ENCODE measurements around the gene COMTD1. TPM values are rescaled to one million over a fixed set of nuclear protein-coding genes. Genes with fewer than 3 reads are reported as not detected.

Gene COMTD1
- polyA plus RNA-seq, 1 donor (not counting 4 experiments of a cell fraction or from before 2014, with no cell fraction given), result 6.2 TPM

- peak; percentile 76 to 99 (median 89) for TF ChIP-seq CTCF (optimal IDR thresholded peaks at IDR 0.05 in 1 of 3, IDR thresholded peaks at IDR 0.05 in 1 of 3, conservative IDR thresholded peaks at IDR 0.05 in 1 of 3; ENCODE audit: extremely low read depth in 1 of 3, insufficient read depth in 2 of 3, low read length in 3 of 3)
- TF ChIP-seq EZH2 (IDR thresholded peaks at IDR 0.05; ENCODE audit: low read length), result no peak
- Histone ChIP-seq H3K4me3 (ENCODE audit: control insufficient read depth in 2 of 3, extremely low read depth in 1 of 3, insufficient read depth in 2 of 3, low read depth in 1 of 3, low read length in 3 of 3) (no peak overlapping the region), H2AFZ (ENCODE audit: control insufficient read depth, low read length) (no peak overlapping the region), H3K9me1 (ENCODE audit: control insufficient read depth, extremely low read depth, insufficient read depth, low read length) (peaks cover 3% of the 10 kb centered on the region), H3K36me3 (ENCODE audit: control insufficient read depth in 2 of 2, extremely low read depth in 1 of 2, insufficient read depth in 2 of 2, low read length in 2 of 2) (peaks cover 20 to 44% of the 10 kb centered on the region in 2 experiments), H3K9ac (ENCODE audit: control insufficient read depth, extremely low read depth, insufficient read depth, low read length) (no peak overlapping the region), H3K79me2 (ENCODE audit: control insufficient read depth, insufficient read depth, low read length) (peaks cover 44% of the 10 kb centered on the region), H3K27me3 (ENCODE audit: control insufficient read depth, extremely low read depth, insufficient read depth, low read length) (no peaks in the 10 kb centered on the region), H4K20me1 (ENCODE audit: control insufficient read depth, extremely low read depth, insufficient read depth, low read length) (peaks cover 37% of the 10 kb centered on the region), H3K4me1 (ENCODE audit: control insufficient read depth, extremely low read depth, insufficient read depth, low read length) (peaks cover 44% of the 10 kb centered on the region), H3K9me3 (ENCODE audit: control insufficient read depth, low read depth, low read length) (no peaks in the 10 kb centered on the region), H3K27ac (ENCODE audit: control insufficient read depth, insufficient read depth, low read length) (no peak overlapping the region), H3K4me2 (ENCODE audit: control insufficient read depth, extremely low read depth, insufficient read depth, low read depth, low read length) (no peak overlapping the region)
- no peak for DNase-seq (ENCODE audit: low read depth, low spot score)
- dilution Hi-C loops (cut with MboI; ENCODE audit: extremely low pct_ligation_motif_present, low sequenced_read_pairs), result no loop called here
- peak; percentile 76 for FAIRE-seq
These were observed 5.1 kb downstream of the COMTD1 start for GRCh38 chr10:75230600-75231038.

GRCh38 chr10:75229971-75230370 lies 5.8 kb downstream of the COMTD1 start:
- dilution Hi-C loops (cut with MboI; ENCODE audit: extremely low pct_ligation_motif_present, low sequenced_read_pairs), result no loop called here
- no peaks in the 10 kb centered on the region for H3K27me3 ChIP-seq (ENCODE audit: control insufficient read depth, extremely low read depth, insufficient read depth, low read length)
- no peak overlapping the region for H3K9ac ChIP-seq (ENCODE audit: control insufficient read depth, extremely low read depth, insufficient read depth, low read length)
- H3K79me2 ChIP-seq (ENCODE audit: control insufficient read depth, insufficient read depth, low read length), result peaks cover 44% of the 10 kb centered on the region
- DNase-seq (ENCODE audit: low read depth, low spot score) (no peak), FAIRE-seq (no peak)
- TF ChIP-seq EZH2 (IDR thresholded peaks at IDR 0.05; ENCODE audit: low read length) (no peak), CTCF (optimal IDR thresholded peaks at IDR 0.05 in 1 of 3, IDR thresholded peaks at IDR 0.05 in 1 of 3, conservative IDR thresholded peaks at IDR 0.05 in 1 of 3; ENCODE audit: extremely low read depth in 1 of 3, insufficient read depth in 2 of 3, low read length in 3 of 3) (no peak)
- peaks cover 43% of the 10 kb centered on the region for H4K20me1 ChIP-seq (ENCODE audit: control insufficient read depth, extremely low read depth, insufficient read depth, low read length)
- no peak overlapping the region for H3K4me3 ChIP-seq (ENCODE audit: control insufficient read depth in 2 of 3, extremely low read depth in 1 of 3, insufficient read depth in 2 of 3, low read depth in 1 of 3, low read length in 3 of 3)
- H3K4me2 ChIP-seq (ENCODE audit: control insufficient read depth, extremely low read depth, insufficient read depth, low read depth, low read length), result no peak overlapping the region
- no peak overlapping the region for H2AFZ ChIP-seq (ENCODE audit: control insufficient read depth, low read length)
- H3K9me3 ChIP-seq (ENCODE audit: control insufficient read depth, low read depth, low read length), result no peaks in the 10 kb centered on the region
- H3K4me1 ChIP-seq (ENCODE audit: control insufficient read depth, extremely low read depth, insufficient read depth, low read length), result peaks cover 48% of the 10 kb centered on the region
- peaks cover 3% of the 10 kb centered on the region for H3K9me1 ChIP-seq (ENCODE audit: control insufficient read depth, extremely low read depth, insufficient read depth, low read length)
- peaks cover 20 to 44% of the 10 kb centered on the region in 2 experiments for H3K36me3 ChIP-seq (ENCODE audit: control insufficient read depth in 2 of 2, extremely low read depth in 1 of 2, insufficient read depth in 2 of 2, low read length in 2 of 2)
- no peak overlapping the region for H3K27ac ChIP-seq (ENCODE audit: control insufficient read depth, insufficient read depth, low read length)
